Fibroblast of skin of left biceps (primary cell): ENCODE results near the gene CPEB2.
A peak's percentile ranks its signal among the peaks of the same experiment; 100 is the strongest.

Experiments used
- DNase-seq, 2 experiments: peaks; one replicate each; pipeline ENCODE4 v3.0.0-alpha.2; 2013; ENCODE audit warnings: low read depth in 2 of 2

The CPEB2 gene

GRCh38 chr4:15010038-15010585 is 7.8 kb downstream of the CPEB2 start:
- no peak for DNase-seq

GRCh38 chr4:15011166-15011565 is 8.9 kb downstream of the CPEB2 start:
- DNase-seq = no peak

GRCh38 chr4:15012017-15012788 is 9.9 kb downstream of the CPEB2 start:
- no peak for DNase-seq

GRCh38 chr4:15013585-15013984 is 11.3 kb downstream of the CPEB2 start:
- DNase-seq = no peak

GRCh38 chr4:15015170-15015569 is 12.9 kb downstream of the CPEB2 start:
- DNase-seq = no peak

- no peak for DNase-seq
Observed at GRCh38 chr4:15018361-15018760, 16.1 kb downstream of the CPEB2 start.

- DNase-seq = no peak
Observed at GRCh38 chr4:15020502-15021286, 18.4 kb downstream of the CPEB2 start.

GRCh38 chr4:15021311-15021710 is 19.0 kb downstream of the CPEB2 start:
- no peak for DNase-seq

- no peak for DNase-seq
Observed at GRCh38 chr4:15021946-15022345, 19.7 kb downstream of the CPEB2 start.

GRCh38 chr4:15024386-15024785 is 22.1 kb downstream of the CPEB2 start:
- no peak for DNase-seq

GRCh38 chr4:15025693-15026092 is 23.4 kb downstream of the CPEB2 start:
- no peak for DNase-seq

GRCh38 chr4:15027921-15028435 is 25.7 kb downstream of the CPEB2 start:
- no peak for DNase-seq

- DNase-seq = no peak
Observed at GRCh38 chr4:15031197-15031596, 28.9 kb downstream of the CPEB2 start.

GRCh38 chr4:15031993-15032675 is 29.9 kb downstream of the CPEB2 start:
- peak in 1 of 2 experiments; percentile 10 for DNase-seq

- no peak for DNase-seq
Observed at GRCh38 chr4:15034071-15034764, 31.9 kb downstream of the CPEB2 start.

- no peak for DNase-seq
Observed at GRCh38 chr4:15035159-15035558, 32.9 kb downstream of the CPEB2 start.

- peak in 1 of 2 experiments; percentile 9 for DNase-seq
Observed at GRCh38 chr4:15037923-15038541, 35.8 kb downstream of the CPEB2 start.

- peak in 1 of 2 experiments; percentile 23 for DNase-seq
Observed at GRCh38 chr4:15040916-15041463, 38.7 kb downstream of the CPEB2 start.

- no peak for DNase-seq
Observed at GRCh38 chr4:15042529-15043167, 40.4 kb downstream of the CPEB2 start.

- no peak for DNase-seq
Observed at GRCh38 chr4:15043226-15043625, 40.9 kb downstream of the CPEB2 start.
